Mesenchymal stem cell (in vitro differentiated cells and primary cell): Measurements from ENCODE around the gene COQ4.

Experiments used
- DNase-seq: peaks from one replicate; pipeline ENCODE4 v3.0.0-alpha.2; 2013
- H2AFZ ChIP-seq: one replicate; pipeline ENCODE4 v1.6.1; 2013; ENCODE audit warnings: low read depth, mild to moderate bottlenecking, control low read depth, inconsistent platforms, low read length, moderate library complexity
- H2AK5ac ChIP-seq: 2 replicates; pipeline ENCODE4 v1.6.1; 2013; ENCODE audit warnings: low read length, moderate library complexity, mild to moderate bottlenecking, inconsistent platforms; ENCODE audit not compliant: severe bottlenecking
- H2BK120ac ChIP-seq: one replicate; pipeline ENCODE4 v1.6.1; 2013; ENCODE audit warnings: low read depth, mild to moderate bottlenecking, inconsistent platforms, low read length, moderate library complexity
- H2BK12ac ChIP-seq, 2 experiments: one replicate each; pipeline ENCODE4 v1.6.1; 2013; ENCODE audit warnings: inconsistent platforms in 2 of 2, low read length in 2 of 2, mild to moderate bottlenecking in 2 of 2, moderate library complexity in 2 of 2, control low read depth in 1 of 2
- H2BK15ac ChIP-seq: one replicate; pipeline ENCODE4 v1.6.1; 2013; ENCODE audit warnings: mild to moderate bottlenecking, low read depth, inconsistent platforms; ENCODE audit not compliant: poor library complexity, severe bottlenecking
- H2BK5ac ChIP-seq: 2 replicates; pipeline ENCODE4 v1.6.1; 2013; ENCODE audit warnings: low read depth, mild to moderate bottlenecking, low read length, control low read depth, inconsistent platforms; ENCODE audit not compliant: poor library complexity, severe bottlenecking
- H3K14ac ChIP-seq, 2 experiments: one replicate each; pipeline ENCODE4 v1.6.1; 2013; ENCODE audit warnings: inconsistent platforms in 2 of 2, low read length in 2 of 2, control low read depth in 1 of 2, mild to moderate bottlenecking in 1 of 2, moderate library complexity in 1 of 2
- H3K18ac ChIP-seq, 2 experiments: one replicate each; pipeline ENCODE4 v1.6.1; 2013; ENCODE audit warnings: inconsistent platforms in 2 of 2, low read length in 2 of 2, control low read depth in 1 of 2, low read depth in 1 of 2, mild to moderate bottlenecking in 1 of 2
- H3K23ac ChIP-seq, 2 experiments: one replicate each; pipeline ENCODE4 v1.6.1; 2013; ENCODE audit warnings: inconsistent platforms in 2 of 2, low read length in 2 of 2, mild to moderate bottlenecking in 2 of 2, moderate library complexity in 2 of 2, control low read depth in 1 of 2
- H3K27ac ChIP-seq: 2 replicates; pipeline ENCODE4 v1.5.1; 2013; ENCODE audit warnings: mild to moderate bottlenecking, moderate library complexity, low read length, control low read depth, inconsistent platforms; ENCODE audit not compliant: poor library complexity, severe bottlenecking
- H3K27me3 ChIP-seq, 2 experiments: 2 replicates each; pipeline versions ENCODE4 v1.6.1 to v1.7.0; 2013; ENCODE audit warnings: low read length in 2 of 2, mild to moderate bottlenecking in 2 of 2, moderate library complexity in 2 of 2, control low read depth in 1 of 2, inconsistent platforms in 1 of 2; ENCODE audit not compliant: control insufficient read depth in 1 of 2, insufficient read depth in 1 of 2
- H3K36me3 ChIP-seq, 2 experiments: 2 replicates each; pipeline versions ENCODE4 v1.6.1 to v1.7.0; 2013; ENCODE audit warnings: low read length in 2 of 2, control low read depth in 1 of 2, inconsistent platforms in 1 of 2, low read depth in 1 of 2, mild to moderate bottlenecking in 1 of 2; ENCODE audit not compliant: insufficient read depth in 2 of 2, control insufficient read depth in 1 of 2
- H3K4ac ChIP-seq, 2 experiments: one replicate each; pipeline ENCODE4 v1.6.1; 2013; ENCODE audit warnings: inconsistent platforms in 2 of 2, low read length in 2 of 2, mild to moderate bottlenecking in 2 of 2, moderate library complexity in 2 of 2, control low read depth in 1 of 2, low read depth in 1 of 2
- H3K4me1 ChIP-seq: 2 replicates; pipeline ENCODE4 v1.6.1; 2013; ENCODE audit warnings: low read depth, low read length, control low read depth; ENCODE audit not compliant: control insufficient read depth, insufficient read depth
- H3K4me2 ChIP-seq: 2 replicates; pipeline ENCODE4 v1.6.1; 2013; ENCODE audit warnings: low read length, mild to moderate bottlenecking, inconsistent platforms; ENCODE audit not compliant: poor library complexity, severe bottlenecking
- H3K4me3 ChIP-seq, 2 experiments: 2 replicates each; pipeline versions ENCODE4 v1.5.1 to v1.7.0; 2013; ENCODE audit warnings: low read length in 2 of 2, mild to moderate bottlenecking in 2 of 2, control low read depth in 1 of 2, low read depth in 1 of 2; ENCODE audit not compliant: insufficient read depth in 1 of 2
- H3K79me1 ChIP-seq: replicated peaks from 2 replicates; pipeline ENCODE4 v1.6.1; 2013; ENCODE audit warnings: mild to moderate bottlenecking, control low read depth, low read length, inconsistent platforms; ENCODE audit not compliant: poor library complexity, severe bottlenecking
- H3K9ac ChIP-seq: 2 replicates; pipeline ENCODE4 v1.7.0; 2013; ENCODE audit warnings: mild to moderate bottlenecking, low read length, moderate library complexity
- H3K9me3 ChIP-seq: 2 replicates; pipeline ENCODE4 v1.7.0; 2013; ENCODE audit warnings: mild to moderate bottlenecking, low read length; ENCODE audit not compliant: control insufficient read depth
- H4K8ac ChIP-seq: one replicate; pipeline ENCODE4 v1.6.1; 2013; ENCODE audit warnings: inconsistent platforms, mild to moderate bottlenecking, low read length, moderate library complexity
- H4K91ac ChIP-seq: one replicate; pipeline ENCODE4 v1.6.1; 2013; ENCODE audit warnings: mild to moderate bottlenecking, low read length, inconsistent platforms
- WGBS: methylation state at CpG from one replicate; pipeline ENCODE4 v1.1.7; 2013; ENCODE audit warnings: mixed read lengths; 5-methylcytosine and 5-hydroxymethylcytosine counted together

The COQ4 gene

DNA sequence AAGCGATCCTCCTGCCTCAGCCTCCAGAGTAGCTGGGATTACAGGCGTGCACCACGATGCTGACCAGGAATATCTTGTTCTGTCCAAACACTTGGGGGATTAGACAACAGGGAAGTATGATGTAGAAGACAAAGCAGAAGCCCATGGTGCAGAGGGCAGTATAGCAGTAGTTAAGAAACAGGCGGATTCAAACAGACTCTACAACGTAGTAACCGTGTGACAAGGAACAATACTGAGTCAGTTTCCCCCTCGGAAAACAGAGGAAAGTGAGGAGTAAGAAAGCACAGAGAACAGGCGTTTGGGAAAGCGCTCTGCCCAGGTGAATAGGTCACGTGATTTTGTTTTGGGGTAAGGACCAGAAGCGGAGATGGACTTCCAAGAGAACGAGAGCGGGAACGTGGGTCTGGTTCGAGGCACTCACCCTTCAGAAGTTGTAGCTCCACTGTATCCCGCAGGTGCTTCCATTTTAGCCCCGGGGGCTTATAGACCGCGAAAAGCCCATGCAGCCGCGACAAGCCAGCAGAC, 698 bp upstream of the COQ4 start:
- Histone ChIP-seq H3K27ac (no peak overlapping the region), H3K27me3 (no peaks in the 10 kb centered on the region), H2BK15ac (peak overlapping the region; percentile 78), H2AK5ac (no peak overlapping the region), H3K79me1 (peaks cover 34% of the 10 kb centered on the region), H2AFZ (no peak overlapping the region), H3K4ac (peak overlapping the region in 1 of 2 experiments; percentile 40), H2BK5ac (no peak overlapping the region), H4K8ac (peak overlapping the region; percentile 45), H2BK120ac (no peak overlapping the region), H3K18ac (peak overlapping the region in 1 of 2 experiments; percentile 21), H3K14ac (no peak overlapping the region), H3K36me3 (peaks cover 28 to 41% of the 10 kb centered on the region in 2 experiments), H2BK12ac (no peak overlapping the region), H4K91ac (no peak overlapping the region), H3K4me3 (peak overlapping the region; percentile 91 to 92), H3K9me3 (no peaks in the 10 kb centered on the region), H3K23ac (no peak overlapping the region), H3K4me2 (peak overlapping the region; percentile 72), H3K9ac (peak overlapping the region; percentile 93), H3K4me1 (peaks cover 12% of the 10 kb centered on the region)
- DNase-seq, result no peak
- WGBS, result 4% methylated on average over 21 of the region's 21 CpGs

DNA sequence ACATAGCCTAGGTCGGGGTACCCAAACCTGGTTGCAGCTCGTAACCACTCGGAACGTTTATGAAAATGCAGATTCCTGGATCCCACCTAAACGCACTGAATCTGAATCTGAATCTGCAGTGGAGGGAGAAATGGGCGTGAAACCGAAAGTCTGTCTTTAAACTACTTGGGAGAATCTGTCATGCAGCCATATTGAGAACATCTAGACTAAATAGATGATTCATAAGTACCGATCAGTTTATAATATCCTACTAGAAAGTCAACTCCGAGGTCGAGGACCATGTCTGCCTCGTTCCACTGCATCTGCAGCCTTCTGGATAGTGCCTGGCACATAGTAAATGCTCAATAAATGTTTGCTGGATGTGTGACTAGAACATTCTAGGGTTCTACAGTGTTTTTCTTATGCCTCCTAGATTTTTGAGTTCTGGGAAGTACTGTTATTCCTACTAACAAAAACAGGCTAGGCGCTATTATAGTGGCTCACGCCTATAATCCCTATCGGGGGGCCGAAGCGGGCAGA, 632 bp downstream of the COQ4 start:
- WGBS, result 30% methylated on average over 14 of the region's 16 CpGs
- peak overlapping the region; percentile 79 for H3K27ac ChIP-seq
- H3K4me1 ChIP-seq, result peaks cover 12% of the 10 kb centered on the region
- H3K4me3 ChIP-seq, result peak overlapping the region; percentile 91 to 92
- H2BK5ac ChIP-seq, result no peak overlapping the region
- H3K27me3 ChIP-seq, result no peaks in the 10 kb centered on the region
- H2BK15ac ChIP-seq, result no peak overlapping the region
- H3K79me1 ChIP-seq, result peaks cover 34% of the 10 kb centered on the region
- peak overlapping the region; percentile 93 for H4K8ac ChIP-seq
- peak overlapping the region; percentile 29 to 63 for H3K23ac ChIP-seq
- no peak overlapping the region for H2AK5ac ChIP-seq
- H3K9me3 ChIP-seq, result no peaks in the 10 kb centered on the region
- H3K9ac ChIP-seq, result peak overlapping the region; percentile 93
- H4K91ac ChIP-seq, result peak overlapping the region; percentile 22
- H3K36me3 ChIP-seq, result peaks cover 37 to 45% of the 10 kb centered on the region in 2 experiments
- no peak overlapping the region for H3K14ac ChIP-seq
- H3K4ac ChIP-seq, result peak overlapping the region in 1 of 2 experiments; percentile 78
- peak; percentile 87 for DNase-seq
- no peak overlapping the region for H2BK120ac ChIP-seq
- peak overlapping the region in 1 of 2 experiments; percentile 80 for H3K18ac ChIP-seq
- peak overlapping the region in 1 of 2 experiments; percentile 43 for H2BK12ac ChIP-seq
- peak overlapping the region; percentile 91 for H3K4me2 ChIP-seq
- H2AFZ ChIP-seq, result peak overlapping the region; percentile 24

GRCh38 chr9:128323791-128324190, 1.2 kb downstream of the COQ4 start:
- H3K27ac ChIP-seq, result no peak overlapping the region
- H2BK12ac ChIP-seq, result no peak overlapping the region
- H3K9me3 ChIP-seq, result no peaks in the 10 kb centered on the region
- no peak overlapping the region for H3K14ac ChIP-seq
- H3K36me3 ChIP-seq, result peaks cover 42 to 51% of the 10 kb centered on the region in 2 experiments
- no peak overlapping the region for H2AK5ac ChIP-seq
- H3K18ac ChIP-seq, result no peak overlapping the region
- peak overlapping the region in 1 of 2 experiments; percentile 91 for H3K4me3 ChIP-seq
- no peak overlapping the region for H3K23ac ChIP-seq
- no peak overlapping the region for H2BK5ac ChIP-seq
- peak overlapping the region; percentile 91 for H3K4me2 ChIP-seq
- H3K4me1 ChIP-seq, result peaks cover 14% of the 10 kb centered on the region
- no peak overlapping the region for H2BK120ac ChIP-seq
- no peaks in the 10 kb centered on the region for H3K27me3 ChIP-seq
- peak; percentile 27 for DNase-seq
- no peak overlapping the region for H3K4ac ChIP-seq
- H2BK15ac ChIP-seq, result no peak overlapping the region
- peak overlapping the region; percentile 93 for H3K9ac ChIP-seq
- 88% methylated on average over 9 of the region's 12 CpGs for WGBS
- H4K8ac ChIP-seq, result no peak overlapping the region
- H4K91ac ChIP-seq, result no peak overlapping the region
- no peak overlapping the region for H2AFZ ChIP-seq
- peaks cover 36% of the 10 kb centered on the region for H3K79me1 ChIP-seq

DNA sequence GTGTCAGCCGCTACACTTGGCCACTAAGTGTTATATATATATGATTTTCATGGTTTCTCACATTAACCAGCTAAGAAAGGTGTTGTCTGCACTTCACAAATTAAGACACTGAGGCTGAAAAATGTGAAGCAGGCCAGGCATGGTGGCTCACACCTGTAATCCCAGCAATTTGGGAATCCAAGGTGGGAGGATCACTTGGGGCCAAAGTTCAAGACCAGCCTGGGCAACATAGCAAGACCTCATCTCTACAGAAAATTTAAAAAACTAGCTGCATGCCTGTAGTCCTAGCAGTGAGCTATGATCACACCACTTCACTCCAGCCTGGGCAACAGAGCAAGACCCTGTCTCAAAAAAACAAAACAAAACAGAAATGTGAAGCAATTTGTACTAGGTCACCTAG, 1.8 kb downstream of the COQ4 start:
- Histone ChIP-seq H3K79me1 (peaks cover 39% of the 10 kb centered on the region), H3K23ac (no peak overlapping the region), H3K27ac (no peak overlapping the region), H3K4ac (no peak overlapping the region), H2BK12ac (no peak overlapping the region), H3K36me3 (peaks cover 44 to 54% of the 10 kb centered on the region in 2 experiments), H3K4me1 (peaks cover 16% of the 10 kb centered on the region), H4K91ac (no peak overlapping the region), H3K4me2 (no peak overlapping the region), H4K8ac (no peak overlapping the region), H2BK15ac (peak overlapping the region; percentile 63), H3K9ac (peak overlapping the region; percentile 93), H2BK5ac (no peak overlapping the region), H2AFZ (no peak overlapping the region), H3K14ac (no peak overlapping the region), H3K18ac (no peak overlapping the region), H2AK5ac (no peak overlapping the region), H3K27me3 (no peaks in the 10 kb centered on the region), H3K4me3 (peak overlapping the region in 1 of 2 experiments; percentile 91), H3K9me3 (no peaks in the 10 kb centered on the region), H2BK120ac (no peak overlapping the region)
- no peak for DNase-seq
- no CpG with 5 or more reads among the region's 1 CpG for WGBS
